ENCODE measurements around the gene ZNF639. TPM values are rescaled to one million over a fixed set of nuclear protein-coding genes. Genes with fewer than 3 reads are reported as not detected.
"Not testable (repeated sequence)": the region's sequence is repeated elsewhere in the genome, so short reads cannot be mapped to it uniquely, and the experiment has no call there.

The ZNF639 gene
- polyA plus RNA-seq, 1 experiment = 21.3 TPM

GRCh38 chr3:179301645-179302044 is 21.2 kb upstream of the ZNF639 start:
- no peak overlapping the region for H3K27ac ChIP-seq (ENCODE audit: low read depth, low read length)
- CTCF ChIA-PET = no interaction called here
- DNase-seq (ENCODE audit: low read depth, low spot score) = no peak
- no peak overlapping the region for H3K4me3 ChIP-seq (ENCODE audit: low read depth, low read length)
- no peaks in the 10 kb centered on the region for H3K9me3 ChIP-seq (ENCODE audit: control insufficient read depth, insufficient read depth, low read length)
- TF ChIP-seq CTCF (IDR thresholded peaks at IDR 0.05; ENCODE audit: low read depth, low read length) = no peak
- no peaks in the 10 kb centered on the region for H3K27me3 ChIP-seq (ENCODE audit: control insufficient read depth, insufficient read depth, low read length)
- POLR2A ChIA-PET = no interaction called here

GRCh38 chr3:179302111-179302510 is 20.7 kb upstream of the ZNF639 start:
- CTCF ChIA-PET = interaction anchor here (1.1 kb wide), 1 partner anchor 286 kb away, joined by 3 read pairs; no protein-coding TSS in a partner anchor
- POLR2A ChIA-PET = no interaction called here
- no peak overlapping the region for H3K27ac ChIP-seq (ENCODE audit: low read depth, low read length)
- H3K9me3 ChIP-seq (ENCODE audit: control insufficient read depth, insufficient read depth, low read length) = no peaks in the 10 kb centered on the region
- H3K4me3 ChIP-seq (ENCODE audit: low read depth, low read length) = no peak overlapping the region
- no peak for DNase-seq (ENCODE audit: low read depth, low spot score)
- no peak for TF ChIP-seq CTCF (IDR thresholded peaks at IDR 0.05; ENCODE audit: low read depth, low read length)
- no peaks in the 10 kb centered on the region for H3K27me3 ChIP-seq (ENCODE audit: control insufficient read depth, insufficient read depth, low read length)

- no peaks in the 10 kb centered on the region for H3K27me3 ChIP-seq (ENCODE audit: control insufficient read depth, insufficient read depth, low read length)
- no peak for DNase-seq (ENCODE audit: low read depth, low spot score)
- H3K27ac ChIP-seq (ENCODE audit: low read depth, low read length) = no peak overlapping the region
- H3K4me3 ChIP-seq (ENCODE audit: low read depth, low read length) = no peak overlapping the region
- ChIA-PET POLR2A (no interaction called here), CTCF (no interaction called here)
- H3K9me3 ChIP-seq (ENCODE audit: control insufficient read depth, insufficient read depth, low read length) = no peaks in the 10 kb centered on the region
- TF ChIP-seq CTCF (IDR thresholded peaks at IDR 0.05; ENCODE audit: low read depth, low read length) = no peak
Measured at GRCh38 chr3:179304605-179305004, 18.2 kb upstream of the ZNF639 start.

- DNase-seq (ENCODE audit: low read depth, low spot score); H3K9me3 ChIP-seq (ENCODE audit: control insufficient read depth, insufficient read depth, low read length); H3K4me3 ChIP-seq (ENCODE audit: low read depth, low read length); H3K27ac ChIP-seq (ENCODE audit: low read depth, low read length); POLR2A ChIA-PET; H3K27me3 ChIP-seq (ENCODE audit: control insufficient read depth, insufficient read depth, low read length): not testable (repeated sequence)
- CTCF ChIA-PET = interaction anchor here (1.0 to 1.7 kb wide), 3 partner anchors 8 to 292 kb away, joined by 3 to 11 read pairs (median 6); no protein-coding TSS in a partner anchor
Measured at GRCh38 chr3:179307362-179307761, 15.5 kb upstream of the ZNF639 start.

GRCh38 chr3:179308001-179308400 is 14.8 kb upstream of the ZNF639 start:
- Histone ChIP-seq H3K27me3 (ENCODE audit: control insufficient read depth, insufficient read depth, low read length) (no peaks in the 10 kb centered on the region), H3K9me3 (ENCODE audit: control insufficient read depth, insufficient read depth, low read length) (no peaks in the 10 kb centered on the region), H3K4me3 (ENCODE audit: low read depth, low read length) (no peak overlapping the region), H3K27ac (ENCODE audit: low read depth, low read length) (no peak overlapping the region)
- DNase-seq (ENCODE audit: low read depth, low spot score) = no peak
- ChIA-PET CTCF (interaction anchor here (1.0 to 1.7 kb wide), 2 partner anchors 14 to 292 kb away, joined by 3 to 6 read pairs; no protein-coding TSS in a partner anchor), POLR2A (no interaction called here)
- TF ChIP-seq CTCF (IDR thresholded peaks at IDR 0.05; ENCODE audit: low read depth, low read length) = no peak
